WTC11 (cell line): ENCODE measurements around the gene TEAD1.

ENCODE experiments used
- CBFB ChIP-seq: sonication (generic); formaldehyde crosslinking; IDR thresholded peaks from 2 replicates; pipeline ENCODE4 v1.8.1; 2022; ENCODE audit warnings: mild to moderate bottlenecking, low read depth, missing genetic modification reagents
- CTCF ChIP-seq: fragments of 200-600 bp; IDR thresholded peaks from 2 replicates; pipeline ENCODE4 v1.8.0; 2022; ENCODE audit warnings: antibody characterized with exemption
- RELA ChIP-seq: sonication (generic); formaldehyde crosslinking; IDR thresholded peaks from 2 replicates; pipeline ENCODE4 v1.8.1; 2022; ENCODE audit warnings: missing genetic modification reagents, mild to moderate bottlenecking, borderline replicate concordance
- TF ChIP-seq, protein P1 (sequence below): sonication (generic); formaldehyde crosslinking; IDR thresholded peaks from 2 replicates; pipeline ENCODE4 v1.8.1; 2022; ENCODE audit warnings: missing genetic modification reagents, borderline replicate concordance

DNA sequence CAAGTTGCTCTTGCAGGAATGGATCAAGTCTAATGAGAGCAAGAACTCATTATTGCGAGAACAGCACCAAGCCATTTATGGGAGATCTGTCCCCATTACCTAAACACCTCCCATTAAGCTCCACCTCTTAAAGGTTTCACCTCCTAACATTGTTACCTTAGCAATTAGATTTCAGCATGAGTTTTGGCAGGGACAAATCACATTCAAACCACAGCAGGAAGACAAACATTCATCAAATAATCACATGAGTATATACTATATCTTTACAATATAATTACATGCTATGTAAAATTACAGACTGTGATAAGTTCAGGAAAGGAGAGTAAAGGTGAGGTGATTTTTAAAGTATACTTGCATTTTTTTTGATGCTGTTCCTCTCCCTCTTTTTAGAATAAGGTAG is 6.6 kb upstream of the TEAD1 start:
- TF ChIP-seq CTCF (no peak), CBFB (CRISPR knock-in tag) (no peak), RELA (CRISPR knock-in tag) (no peak)
- TF ChIP-seq, protein P1, sequence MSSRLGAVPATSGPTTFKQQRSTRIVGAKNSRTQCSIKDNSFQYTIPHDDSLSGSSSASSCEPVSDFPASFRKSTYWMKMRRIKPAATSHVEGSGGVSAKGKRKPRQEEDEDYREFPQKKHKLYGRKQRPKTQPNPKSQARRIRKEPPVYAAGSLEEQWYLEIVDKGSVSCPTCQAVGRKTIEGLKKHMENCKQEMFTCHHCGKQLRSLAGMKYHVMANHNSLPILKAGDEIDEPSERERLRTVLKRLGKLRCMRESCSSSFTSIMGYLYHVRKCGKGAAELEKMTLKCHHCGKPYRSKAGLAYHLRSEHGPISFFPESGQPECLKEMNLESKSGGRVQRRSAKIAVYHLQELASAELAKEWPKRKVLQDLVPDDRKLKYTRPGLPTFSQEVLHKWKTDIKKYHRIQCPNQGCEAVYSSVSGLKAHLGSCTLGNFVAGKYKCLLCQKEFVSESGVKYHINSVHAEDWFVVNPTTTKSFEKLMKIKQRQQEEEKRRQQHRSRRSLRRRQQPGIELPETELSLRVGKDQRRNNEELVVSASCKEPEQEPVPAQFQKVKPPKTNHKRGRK, result no peak
